DOHH2 (cell line): ENCODE measurements around the gene MGAM2.

Experiments used
- EZH2phosphoT487 ChIP-seq: fragments of 200-600 bp; sonication (generic); IDR thresholded peaks from 2 replicates; pipeline ENCODE4 v1.6.1; 2017; ENCODE audit warnings: borderline replicate concordance, mild to moderate bottlenecking, antibody characterized with exemption, low read length, moderate library complexity, mixed read lengths
- TF ChIP-seq, protein P1 (sequence below): fragments of 200-600 bp; sonication (generic); IDR thresholded peaks from one replicate; pipeline ENCODE4 v1.5.1; 2014; ENCODE audit warnings: antibody characterized with exemption, mild to moderate bottlenecking, low read depth, low read length; ENCODE audit not compliant: poor library complexity, severe bottlenecking

DNA sequence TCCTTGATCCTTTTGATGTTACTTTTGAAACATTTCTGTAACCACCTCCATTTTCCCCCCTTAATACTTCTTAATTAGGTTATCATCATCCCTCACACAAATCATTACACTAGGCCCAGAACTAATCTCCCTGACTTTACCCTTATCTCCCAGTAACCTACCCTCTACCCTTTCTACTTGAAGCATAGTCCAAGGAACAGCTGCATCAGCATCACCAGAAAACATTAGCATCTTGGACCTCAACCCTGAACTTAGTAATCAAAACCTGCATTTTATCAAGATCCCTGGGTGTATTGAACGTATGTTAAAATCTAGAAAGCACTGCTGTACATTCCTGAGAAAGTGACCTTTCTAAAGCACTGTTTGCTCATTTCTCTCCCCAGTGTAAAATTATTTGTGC, 38.8 kb downstream of the MGAM2 start:
- TF ChIP-seq, protein P1, sequence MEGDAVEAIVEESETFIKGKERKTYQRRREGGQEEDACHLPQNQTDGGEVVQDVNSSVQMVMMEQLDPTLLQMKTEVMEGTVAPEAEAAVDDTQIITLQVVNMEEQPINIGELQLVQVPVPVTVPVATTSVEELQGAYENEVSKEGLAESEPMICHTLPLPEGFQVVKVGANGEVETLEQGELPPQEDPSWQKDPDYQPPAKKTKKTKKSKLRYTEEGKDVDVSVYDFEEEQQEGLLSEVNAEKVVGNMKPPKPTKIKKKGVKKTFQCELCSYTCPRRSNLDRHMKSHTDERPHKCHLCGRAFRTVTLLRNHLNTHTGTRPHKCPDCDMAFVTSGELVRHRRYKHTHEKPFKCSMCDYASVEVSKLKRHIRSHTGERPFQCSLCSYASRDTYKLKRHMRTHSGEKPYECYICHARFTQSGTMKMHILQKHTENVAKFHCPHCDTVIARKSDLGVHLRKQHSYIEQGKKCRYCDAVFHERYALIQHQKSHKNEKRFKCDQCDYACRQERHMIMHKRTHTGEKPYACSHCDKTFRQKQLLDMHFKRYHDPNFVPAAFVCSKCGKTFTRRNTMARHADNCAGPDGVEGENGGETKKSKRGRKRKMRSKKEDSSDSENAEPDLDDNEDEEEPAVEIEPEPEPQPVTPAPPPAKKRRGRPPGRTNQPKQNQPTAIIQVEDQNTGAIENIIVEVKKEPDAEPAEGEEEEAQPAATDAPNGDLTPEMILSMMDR = no peak
- no peak for TF ChIP-seq EZH2phosphoT487
